HG03025 (cell line): ENCODE results near the gene SIRT3.
A peak's percentile ranks its signal among the peaks of the same experiment; 100 is the strongest.
"Not testable (repeated sequence)": the region's sequence is repeated elsewhere in the genome, so short reads cannot be mapped to it uniquely, and the experiment has no call there.

Experiments
- ATAC-seq: cut with Tn5 transposase; IDR thresholded peaks from one replicate; pipeline ENCODE4 v1.9.1; 2021; ENCODE audit warnings: mild to moderate bottlenecking, moderate library complexity; ENCODE audit not compliant: unreplicated experiment, low FRiP score

The SIRT3 gene

GRCh38 chr11:244376-244775 is 8.2 kb upstream of the SIRT3 start:
- no peak for ATAC-seq

DNA sequence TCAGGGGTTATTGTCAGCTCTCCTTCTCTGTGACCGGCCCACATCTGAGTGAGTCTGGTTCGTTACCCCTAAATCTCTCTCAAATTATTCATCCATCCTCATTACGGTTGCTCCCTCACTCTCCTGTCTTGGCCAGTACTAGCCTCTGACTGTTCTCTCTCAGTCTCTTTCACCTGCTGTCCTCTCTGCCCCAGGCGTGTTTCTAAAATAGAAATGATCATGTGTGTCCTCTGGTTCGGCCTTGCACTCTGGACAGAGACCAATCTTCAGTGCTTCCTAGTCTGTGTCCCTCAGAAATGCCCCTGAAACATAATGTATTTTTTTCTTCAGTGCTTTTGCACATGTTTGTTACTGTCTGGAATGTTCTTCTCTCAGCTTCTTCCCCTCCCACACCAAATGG is 5.5 kb upstream of the SIRT3 start:
- ATAC-seq: no peak

DNA sequence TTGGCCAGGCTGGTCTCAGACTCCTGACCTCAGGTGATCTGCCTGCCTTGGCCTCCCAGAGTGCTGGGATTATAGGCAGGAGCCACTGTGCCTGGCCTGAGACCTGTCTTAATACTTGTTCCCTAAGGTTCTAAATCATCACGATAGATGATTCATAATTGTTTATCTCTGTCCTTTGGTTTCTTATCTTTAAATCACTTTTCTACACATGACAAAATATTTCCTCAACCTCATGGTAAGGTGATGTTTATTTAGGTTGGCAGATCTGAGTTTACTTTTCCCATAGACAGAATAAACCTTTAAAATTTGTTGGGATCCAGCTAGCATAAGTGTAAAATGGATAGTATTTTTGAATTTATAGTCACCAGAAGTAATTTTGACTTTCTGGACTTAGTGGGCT is 4.2 kb upstream of the SIRT3 start:
- no peak for ATAC-seq

GRCh38 chr11:238346-238745 is 2.2 kb upstream of the SIRT3 start:
- not testable (repeated sequence) for ATAC-seq

DNA sequence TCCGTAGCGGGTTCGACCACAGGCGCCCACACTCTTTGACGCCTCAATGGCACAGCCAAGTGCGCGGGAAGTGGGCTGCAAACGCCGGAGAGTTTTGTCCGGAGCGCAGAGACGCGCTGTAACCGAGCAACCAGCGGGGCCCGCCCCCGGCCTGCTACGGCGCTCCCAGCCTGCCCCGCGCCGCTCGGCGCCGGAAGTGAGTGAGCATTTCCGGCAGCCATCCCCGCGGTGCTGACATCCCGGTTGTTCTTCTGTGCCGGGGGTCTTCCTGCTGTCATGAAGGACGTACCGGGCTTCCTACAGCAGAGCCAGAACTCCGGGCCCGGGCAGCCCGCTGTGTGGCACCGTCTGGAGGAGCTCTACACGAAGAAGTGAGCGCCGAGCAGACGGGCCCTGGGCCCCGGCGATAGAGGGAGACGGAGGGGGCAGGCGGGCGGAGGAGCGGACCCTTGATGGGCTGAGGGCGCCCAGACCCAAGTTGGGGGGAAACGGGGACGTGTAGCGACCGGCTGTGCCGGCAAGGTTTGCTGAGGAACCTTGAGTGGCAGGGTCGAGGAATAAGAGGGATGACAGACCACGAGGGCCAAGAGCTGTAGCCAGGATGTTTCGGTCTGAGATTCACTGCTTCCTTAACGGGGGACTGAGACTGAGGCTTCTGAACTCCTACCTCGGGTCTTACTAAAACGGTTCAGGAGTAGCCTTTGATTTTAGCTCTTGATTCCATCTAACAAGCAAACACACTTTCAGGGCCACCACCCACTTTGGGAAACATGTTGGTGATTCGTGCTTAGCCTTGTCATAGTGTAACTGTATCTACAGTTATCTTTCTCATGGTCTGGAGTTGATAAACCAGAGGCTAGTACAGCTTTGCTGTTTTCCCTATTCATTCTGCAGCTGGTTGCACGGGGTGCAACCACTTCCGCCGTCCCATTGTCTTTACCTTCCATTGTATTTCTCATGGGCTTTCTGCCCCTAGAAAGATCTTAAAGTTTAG is 929 bp upstream of the SIRT3 start, which contains the start of gene PSMD13:
Gene PSMD13, plus strand, starts transcription at position 203 of the 994 bp plus-strand sequence. Its CDS starts 74 bp downstream, at position 277.
- peak; percentile 73 for ATAC-seq

GRCh38 chr11:235609-235996 is 539 bp downstream of the SIRT3 start:
- no peak for ATAC-seq

DNA sequence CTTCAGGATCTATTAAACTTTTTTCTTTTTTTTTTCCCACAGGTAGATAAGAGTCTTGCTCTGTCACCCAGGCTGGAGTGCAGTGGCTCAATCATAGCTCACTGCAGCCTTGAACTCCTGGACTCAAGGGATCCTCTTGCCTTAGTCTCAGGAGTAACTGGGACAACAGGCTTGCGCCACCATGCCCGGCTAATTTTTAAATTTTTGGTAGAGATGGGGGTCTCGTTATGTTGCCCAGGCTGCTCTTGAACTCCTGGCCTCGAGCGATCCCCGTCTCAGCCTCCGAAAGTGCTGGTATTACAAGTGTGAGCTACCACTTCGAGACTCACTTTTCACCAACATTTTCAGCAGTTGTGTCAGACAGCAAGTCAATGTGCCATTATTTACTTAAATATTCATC is 962 bp downstream of the SIRT3 start:
- ATAC-seq: no peak

- no peak for ATAC-seq
Measured at GRCh38 chr11:232783-233565, 3.2 kb downstream of the SIRT3 start.

- ATAC-seq: no peak
Measured at GRCh38 chr11:230431-230830, 5.7 kb downstream of the SIRT3 start.

GRCh38 chr11:227824-228379 is 8.2 kb downstream of the SIRT3 start:
- no peak for ATAC-seq

DNA sequence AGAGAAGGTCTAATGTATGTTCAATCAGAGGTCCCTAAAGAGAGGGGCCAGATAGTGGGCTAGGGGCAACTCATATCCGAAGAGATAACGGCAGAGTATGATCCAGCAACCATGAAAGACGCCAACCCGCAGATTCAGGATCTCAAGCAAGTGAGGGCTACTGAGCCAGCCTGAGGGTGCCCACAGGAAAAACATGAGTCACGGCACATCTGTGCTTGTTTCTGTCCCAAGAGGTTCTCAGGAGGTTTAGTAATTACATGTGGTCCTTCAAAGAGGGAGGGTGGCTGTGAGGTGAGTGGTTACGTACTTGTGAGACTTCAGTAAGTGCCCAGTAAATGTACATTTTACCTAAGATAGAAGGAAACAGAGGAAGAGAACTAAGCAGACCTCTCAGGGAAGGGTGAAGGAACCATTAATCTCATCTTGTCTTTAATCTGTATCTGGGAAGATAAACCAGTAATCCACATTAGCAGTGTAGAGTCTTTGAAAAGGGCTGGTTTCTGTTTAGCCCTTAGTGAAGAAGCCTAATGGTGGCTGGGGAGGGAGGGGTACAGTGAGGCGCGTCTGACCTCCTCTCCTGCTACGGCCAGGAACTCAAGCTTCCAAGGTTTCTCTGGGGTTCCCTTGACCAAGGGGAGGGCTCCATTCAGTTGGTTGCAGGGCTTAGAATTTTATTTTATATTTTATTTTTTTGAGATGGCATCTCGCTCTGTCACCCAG is 10.2 kb downstream of the SIRT3 start:
- ATAC-seq: no peak

- no peak for ATAC-seq
Measured at GRCh38 chr11:224424-224823, 11.7 kb downstream of the SIRT3 start.

- no peak for ATAC-seq
Measured at GRCh38 chr11:223884-224283, 12.3 kb downstream of the SIRT3 start.

DNA sequence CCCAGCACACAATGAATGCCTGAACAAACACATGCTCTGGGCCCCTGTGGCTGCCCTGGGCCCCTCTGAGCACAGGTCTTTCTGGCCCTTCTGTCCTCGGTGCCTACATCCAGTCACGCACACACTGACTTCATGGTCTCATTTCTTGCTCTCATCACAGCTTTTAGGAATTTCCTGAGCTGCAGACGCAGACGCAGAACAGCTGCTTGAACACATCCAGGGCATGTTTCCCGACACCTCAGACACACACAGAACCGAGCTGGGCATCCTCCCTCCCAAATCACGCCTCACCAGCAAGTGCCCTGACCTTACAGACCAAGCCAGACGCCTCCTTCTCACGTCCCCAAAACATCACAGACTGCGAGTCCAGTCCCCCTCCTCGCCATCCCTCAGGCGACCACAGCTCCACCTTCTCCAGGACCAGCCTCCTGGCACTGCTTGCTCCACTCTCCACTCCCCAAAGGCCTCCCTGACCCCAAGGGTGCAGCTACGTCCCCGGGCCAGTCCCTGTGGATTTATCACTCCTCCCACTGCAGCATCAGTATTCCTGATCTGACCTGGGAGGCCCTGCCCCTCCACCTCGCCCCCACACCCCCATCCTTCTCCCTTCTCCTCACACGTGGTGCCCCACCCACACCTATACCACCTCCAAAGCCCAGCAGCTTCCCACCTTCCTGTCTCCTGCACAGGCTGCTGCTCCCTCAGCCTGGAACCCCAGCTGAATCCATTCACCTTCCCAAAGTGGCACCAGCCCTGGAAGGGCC is 12.9 kb downstream of the SIRT3 start:
- ATAC-seq: no peak

- ATAC-seq: no peak
Measured at GRCh38 chr11:221998-222789, 13.9 kb downstream of the SIRT3 start.

DNA sequence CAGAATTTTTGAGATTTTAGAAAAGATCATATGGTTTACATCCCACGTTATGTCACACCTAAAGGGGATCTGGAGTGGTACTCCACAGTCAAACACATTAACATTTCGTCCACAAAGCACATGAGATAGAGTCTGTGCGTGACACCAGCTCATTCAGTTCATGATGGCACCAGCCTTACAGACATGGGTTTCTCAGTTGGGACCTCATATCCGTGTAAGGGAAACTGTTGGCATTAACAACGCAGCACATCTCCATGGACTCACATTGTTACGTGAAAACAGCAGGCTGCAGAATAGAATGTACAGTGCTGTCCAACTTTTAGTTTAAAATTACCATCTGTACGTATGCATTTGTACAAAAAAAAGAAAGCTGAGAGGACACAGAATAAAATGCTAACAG is 14.6 kb downstream of the SIRT3 start:
- no peak for ATAC-seq

GRCh38 chr11:220641-221215 is 15.4 kb downstream of the SIRT3 start:
- ATAC-seq: not testable (repeated sequence)

GRCh38 chr11:218815-219593 is 17.1 kb downstream of the SIRT3 start:
- no peak for ATAC-seq
